HuH-7.5 (cell line): Measurements from ENCODE around the gene NOL9.
"Not testable (repeated sequence)": the region's sequence is repeated elsewhere in the genome, so short reads cannot be mapped to it uniquely, and the experiment has no call there.

ENCODE experiments used
- DNase-seq: peaks from one replicate; pipeline ENCODE4 v3.0.0; 2011; ENCODE audit warnings: low spot score

NOL9 gene

GRCh38 chr1:6503884-6504602 lies 50.3 kb downstream of the NOL9 start:
- no peak for DNase-seq

- no peak for DNase-seq
Measured at GRCh38 chr1:6502000-6502891, 52.1 kb downstream of the NOL9 start.

- DNase-seq: no peak
Measured at GRCh38 chr1:6501279-6501813, 53.0 kb downstream of the NOL9 start.

- no peak for DNase-seq
Measured at GRCh38 chr1:6500544-6501278, 53.6 kb downstream of the NOL9 start.

- DNase-seq: no peak
Measured at GRCh38 chr1:6499296-6499695, 55.0 kb downstream of the NOL9 start.

GRCh38 chr1:6498576-6499111 lies 55.7 kb downstream of the NOL9 start:
- no peak for DNase-seq

GRCh38 chr1:6497867-6498575 lies 56.3 kb downstream of the NOL9 start:
- DNase-seq: no peak

GRCh38 chr1:6497215-6497866 lies 57.0 kb downstream of the NOL9 start:
- DNase-seq: peak; percentile 73

GRCh38 chr1:6496890-6497214 lies 57.5 kb downstream of the NOL9 start:
- no peak for DNase-seq

GRCh38 chr1:6496365-6496721 lies 58.0 kb downstream of the NOL9 start:
- DNase-seq: no peak

- no peak for DNase-seq
Measured at GRCh38 chr1:6495540-6496364, 58.6 kb downstream of the NOL9 start.

- no peak for DNase-seq
Measured at GRCh38 chr1:6495041-6495441, 59.3 kb downstream of the NOL9 start.

GRCh38 chr1:6494627-6495026 lies 59.7 kb downstream of the NOL9 start:
- DNase-seq: no peak

- DNase-seq: not testable (repeated sequence)
Measured at GRCh38 chr1:6493834-6494223, 60.5 kb downstream of the NOL9 start.

- no peak for DNase-seq
Measured at GRCh38 chr1:6491966-6492365, 62.3 kb downstream of the NOL9 start.

- DNase-seq: no peak
Measured at GRCh38 chr1:6491480-6491962, 62.8 kb downstream of the NOL9 start, which contains the start of gene PLEKHG5. Gene PLEKHG5 (minus strand): TSS chr1:6491667. CDS start chr1:6477571, 14,096 bp downstream.

GRCh38 chr1:6491081-6491449 lies 63.2 kb downstream of the NOL9 start:
- no peak for DNase-seq

GRCh38 chr1:6490181-6491080 lies 63.9 kb downstream of the NOL9 start:
- DNase-seq: peak; percentile 89

- DNase-seq: peak; percentile 96
Measured at GRCh38 chr1:6489799-6490180, 64.5 kb downstream of the NOL9 start.
